Prostate gland (tissue), 2 donors: ENCODE data around the gene TMSB4X. TPM values are rescaled to one million over a fixed set of nuclear protein-coding genes. Genes with fewer than 3 reads are reported as not detected.

ENCODE experiments used
- DNase-seq: peaks from one replicate; pipeline ENCODE4 v3.0.0-alpha.2; 2019; ENCODE audit warnings: low spot score
- H3K27ac ChIP-seq, 2 donors: fragments of 200-600 bp; sonication (generic); 2 replicates each; pipeline ENCODE4 v1.5.1; 2017 to 2019
- H3K27me3 ChIP-seq: fragments of 200-600 bp; sonication (generic); replicated peaks from 2 replicates; pipeline ENCODE4 v1.5.1; 2019; ENCODE audit not compliant: insufficient read depth
- H3K36me3 ChIP-seq, 2 donors: fragments of 200-600 bp; sonication (generic); 1 replicate in 1 of 2; 2 replicates in 1 of 2; pipeline versions ENCODE4 v1.5.1 to v1.8.1; 2017 to 2019
- H3K4me1 ChIP-seq: fragments of 200-600 bp; sonication (generic); replicated peaks from 2 replicates; pipeline ENCODE4 v1.5.1; 2019
- H3K4me3 ChIP-seq, 2 donors: fragments of 200-600 bp; sonication (generic); 2 replicates each; pipeline ENCODE4 v1.5.1; 2017 to 2019
- H3K9me3 ChIP-seq: fragments of 200-600 bp; sonication (generic); 2 replicates; pipeline ENCODE4 v1.5.1; 2017
- POLR2A ChIP-seq: fragments of 450-650 bp; IDR thresholded peaks from one replicate; pipeline ENCODE4 v1.6.1; 2016; ENCODE audit warnings: antibody characterized with exemption, mild to moderate bottlenecking
- POLR2AphosphoS5 ChIP-seq: sonication (generic); formaldehyde crosslinking; IDR thresholded peaks from one replicate; pipeline ENCODE4 v1.6.1; 2017; ENCODE audit warnings: antibody characterized with exemption
- WGBS: methylation state at CpG from one replicate; pipeline ENCODE4 v1.1.5; 2018; 5-methylcytosine and 5-hydroxymethylcytosine counted together
- intact Hi-C: fragments of 100-400 bp; cut with DNase I; formaldehyde crosslinking; loops from one replicate; pipeline ENCODE4 v1.14.2; 2022
- total RNA-seq, 2 donors: library from RNA; depleted of rRNA; stranded (reverse); fragments of >200 nt; gene quantifications; one replicate each; pipeline ENCODE4 v1.1.0, GENCODE V29; 2016
- TF ChIP-seq, protein P1 (sequence below), 4 experiments: fragments of 200-600 bp in 2 of 4; fragments of 450-650 bp in 2 of 4; sonication (generic) in 2 of 4; IDR thresholded peaks; 1 replicate in 3 of 4; 2 replicates in 1 of 4; pipeline ENCODE4 v1.5.1; 2016 to 2019; ENCODE audit warnings: antibody characterized with exemption in 4 of 4, mild to moderate bottlenecking in 2 of 4, moderate library complexity in 2 of 4

TMSB4X gene
- total RNA-seq, 2 donors from 2014 or later: 1,116 to 1,330 TPM

DNA sequence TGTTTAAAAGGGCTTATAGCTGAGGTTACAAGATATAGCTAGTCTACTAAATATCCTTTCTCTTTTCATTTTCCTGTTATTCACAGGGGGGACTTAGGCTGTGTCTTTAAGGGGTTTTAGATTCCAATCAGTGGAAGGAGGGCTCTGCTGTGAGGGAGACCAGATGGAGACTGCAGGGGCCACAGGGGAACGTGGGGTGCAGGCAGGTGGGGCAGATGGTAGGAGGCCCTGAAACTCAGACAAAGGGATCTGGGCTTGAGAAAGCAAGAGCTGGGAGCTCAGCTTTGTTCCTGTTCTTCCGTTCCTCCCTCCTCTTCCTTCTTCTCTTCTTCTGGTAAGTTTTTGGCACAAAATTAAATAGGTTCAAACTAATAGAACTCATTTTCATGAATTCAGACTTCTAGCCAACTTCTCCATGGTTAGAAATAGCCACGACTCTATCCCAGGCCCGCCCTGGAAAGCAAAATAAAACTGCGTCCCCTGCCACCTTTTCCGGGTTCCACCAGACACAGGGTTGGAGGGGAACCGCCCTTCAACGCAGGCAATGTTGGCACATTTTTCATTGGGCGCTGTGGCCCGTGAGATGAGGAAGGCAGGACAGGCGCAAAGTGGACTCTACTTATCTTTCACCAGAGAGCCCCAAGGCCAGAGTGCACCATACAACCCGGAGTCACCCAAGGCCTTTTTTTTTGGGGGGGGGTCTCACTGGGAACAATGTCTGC lies 3.5 kb upstream of the TMSB4X start:
- no peak for DNase-seq
- Histone ChIP-seq H3K36me3 (no peaks in the 10 kb centered on the region), H3K27ac (peak overlapping the region in 1 of 2 donors; percentile 30), H3K4me3 (no peak overlapping the region), H3K4me1 (no peaks in the 10 kb centered on the region), H3K27me3 (no peaks in the 10 kb centered on the region), H3K9me3 (no peaks in the 10 kb centered on the region)
- intact Hi-C loops: loop anchor here (2.0 to 5.0 kb wide), 2 partner anchors 121 to 515 kb away; no protein-coding TSS in a partner anchor
- 73% methylated on average over 9 of the region's 12 CpGs for WGBS
- no peak for TF ChIP-seq POLR2AphosphoS5
- no peak for TF ChIP-seq POLR2A
- TF ChIP-seq, protein P1, sequence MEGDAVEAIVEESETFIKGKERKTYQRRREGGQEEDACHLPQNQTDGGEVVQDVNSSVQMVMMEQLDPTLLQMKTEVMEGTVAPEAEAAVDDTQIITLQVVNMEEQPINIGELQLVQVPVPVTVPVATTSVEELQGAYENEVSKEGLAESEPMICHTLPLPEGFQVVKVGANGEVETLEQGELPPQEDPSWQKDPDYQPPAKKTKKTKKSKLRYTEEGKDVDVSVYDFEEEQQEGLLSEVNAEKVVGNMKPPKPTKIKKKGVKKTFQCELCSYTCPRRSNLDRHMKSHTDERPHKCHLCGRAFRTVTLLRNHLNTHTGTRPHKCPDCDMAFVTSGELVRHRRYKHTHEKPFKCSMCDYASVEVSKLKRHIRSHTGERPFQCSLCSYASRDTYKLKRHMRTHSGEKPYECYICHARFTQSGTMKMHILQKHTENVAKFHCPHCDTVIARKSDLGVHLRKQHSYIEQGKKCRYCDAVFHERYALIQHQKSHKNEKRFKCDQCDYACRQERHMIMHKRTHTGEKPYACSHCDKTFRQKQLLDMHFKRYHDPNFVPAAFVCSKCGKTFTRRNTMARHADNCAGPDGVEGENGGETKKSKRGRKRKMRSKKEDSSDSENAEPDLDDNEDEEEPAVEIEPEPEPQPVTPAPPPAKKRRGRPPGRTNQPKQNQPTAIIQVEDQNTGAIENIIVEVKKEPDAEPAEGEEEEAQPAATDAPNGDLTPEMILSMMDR (IDR thresholded peaks at IDR 0.05): no peak

DNA sequence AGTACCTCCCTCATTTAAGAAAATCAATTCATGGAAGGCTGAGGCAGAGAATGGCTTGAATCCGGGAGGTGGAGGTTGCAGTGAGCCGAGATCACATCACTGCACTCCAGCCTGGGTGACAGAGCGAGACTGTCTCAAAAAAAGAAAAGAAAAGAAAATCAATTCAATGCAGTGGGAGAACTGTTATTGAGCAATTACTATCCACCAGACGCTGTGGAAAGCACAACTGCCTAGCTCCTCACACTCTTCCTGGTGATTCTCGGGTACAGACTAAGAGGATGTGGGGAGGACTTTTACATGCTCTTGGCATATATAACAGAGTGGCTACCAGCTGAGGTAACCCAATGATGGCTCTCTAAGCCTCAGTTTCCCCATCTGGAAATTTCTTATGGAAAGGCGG lies 2.7 kb upstream of the TMSB4X start:
- Histone ChIP-seq H3K4me3 (no peak overlapping the region), H3K4me1 (no peaks in the 10 kb centered on the region), H3K27me3 (no peaks in the 10 kb centered on the region), H3K36me3 (no peaks in the 10 kb centered on the region), H3K27ac (no peak overlapping the region), H3K9me3 (no peaks in the 10 kb centered on the region)
- 79% methylated on average over 6 of the region's 6 CpGs for WGBS
- DNase-seq: no peak
- intact Hi-C loops: loop anchor here (5.0 kb wide), 1 partner anchor 120 kb away; no protein-coding TSS in a partner anchor
- TF ChIP-seq POLR2AphosphoS5 (no peak), POLR2A (no peak)
- TF ChIP-seq, protein P1 (IDR thresholded peaks at IDR 0.05): no peak

DNA sequence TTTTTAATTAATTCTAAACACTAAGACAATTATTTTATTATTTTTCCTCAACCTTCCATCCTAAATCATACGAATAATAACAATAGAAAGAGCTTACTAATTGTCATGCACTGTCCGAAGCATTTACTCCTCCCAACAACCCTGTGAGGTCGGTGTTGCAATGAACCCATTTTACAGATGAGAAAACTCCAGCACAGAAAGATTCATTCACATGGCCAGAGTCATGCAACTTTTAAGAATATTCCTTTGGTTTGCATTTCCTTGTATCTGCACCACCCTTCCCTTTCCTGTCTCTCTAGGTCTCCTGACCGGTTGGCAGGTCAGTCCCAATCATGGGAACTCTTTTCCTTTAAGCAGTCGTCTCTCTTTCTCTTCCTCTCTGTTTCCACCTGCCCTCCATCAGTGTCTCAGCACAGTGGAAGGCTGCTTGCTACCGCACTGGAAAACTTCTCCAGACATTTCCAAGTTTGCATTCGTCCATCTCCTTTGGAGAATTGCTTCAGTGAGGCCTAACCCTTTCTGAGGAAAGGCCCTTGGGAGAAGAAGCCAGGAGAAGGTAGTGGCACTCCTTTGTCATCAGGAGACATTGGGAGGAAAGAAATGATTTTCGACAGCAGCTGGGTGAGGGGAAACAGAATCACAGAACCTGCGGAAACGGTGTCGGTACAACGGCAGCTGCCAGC lies 1.9 kb upstream of the TMSB4X start:
- intact Hi-C loops: loop anchor here (5.0 kb wide), 1 partner anchor 119 kb away; no protein-coding TSS in a partner anchor
- peak overlapping the region in 1 of 2 donors; percentile 86 for H3K27ac ChIP-seq
- WGBS: 55% methylated on average over 12 of the region's 12 CpGs

DNA sequence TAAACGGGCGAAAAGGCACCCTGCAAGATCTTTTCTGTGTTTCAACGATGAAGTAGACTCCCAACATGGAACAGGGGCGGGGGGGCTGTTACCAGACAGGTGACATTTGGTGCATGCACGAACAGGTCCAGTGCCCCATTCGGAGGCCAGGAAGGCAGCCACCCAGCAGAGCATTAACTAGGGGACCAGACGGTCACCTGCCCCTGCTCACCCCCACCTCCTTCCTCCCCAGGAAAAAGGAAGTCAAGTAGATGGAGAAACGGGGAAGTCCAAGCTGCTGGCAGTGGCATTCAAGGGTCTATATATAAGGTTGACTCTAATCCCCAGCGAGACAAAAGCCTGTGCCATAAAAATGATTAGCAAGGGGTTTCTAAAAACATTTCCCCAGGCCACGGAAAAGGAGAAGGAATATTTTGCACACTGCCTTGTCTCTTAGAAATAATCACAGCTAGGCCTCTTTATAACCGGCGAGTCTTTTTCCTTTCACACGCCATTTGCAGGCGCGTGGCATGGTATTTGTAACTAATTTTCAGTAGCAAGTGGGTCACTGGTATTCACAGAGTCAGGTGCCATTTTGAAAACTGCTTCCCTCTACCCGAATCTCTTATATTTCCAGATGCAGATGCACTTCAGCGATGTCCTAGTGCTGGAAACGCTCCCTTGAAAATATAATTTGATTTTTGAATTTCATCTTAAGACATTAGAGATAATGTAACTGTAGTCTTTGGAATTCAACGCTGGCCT lies 1.2 kb upstream of the TMSB4X start:
- Histone ChIP-seq H3K4me1 (no peaks in the 10 kb centered on the region), H3K36me3 (no peaks in the 10 kb centered on the region), H3K9me3 (no peaks in the 10 kb centered on the region), H3K27me3 (no peaks in the 10 kb centered on the region), H3K4me3 (no peak overlapping the region), H3K27ac (peak overlapping the region; percentile 86 to 87)
- intact Hi-C loops: loop anchor here (5.0 kb wide), 1 partner anchor 119 kb away; no protein-coding TSS in a partner anchor
- 29% methylated on average over 19 of the region's 19 CpGs for WGBS
- DNase-seq: no peak
- TF ChIP-seq POLR2AphosphoS5 (no peak), POLR2A (no peak)
- TF ChIP-seq, protein P1 (IDR thresholded peaks at IDR 0.05): no peak

More for the DNA sequence above, 1.9 kb upstream of the TMSB4X start:
- H3K27me3 ChIP-seq: no peaks in the 10 kb centered on the region
- no peaks in the 10 kb centered on the region for H3K36me3 ChIP-seq
- TF ChIP-seq POLR2A: no peak
- TF ChIP-seq, protein P1 (IDR thresholded peaks at IDR 0.05): no peak
- TF ChIP-seq POLR2AphosphoS5: no peak
- H3K4me1 ChIP-seq: no peaks in the 10 kb centered on the region
- no peak overlapping the region for H3K4me3 ChIP-seq
- H3K9me3 ChIP-seq: no peaks in the 10 kb centered on the region
- DNase-seq: no peak
